ENCODE measurements around the gene ESD. TPM values are rescaled to one million over a fixed set of nuclear protein-coding genes. Genes with fewer than 3 reads are reported as not detected.
"Not testable (repeated sequence)": the region's sequence is repeated elsewhere in the genome, so short reads cannot be mapped to it uniquely, and the experiment has no call there.

The ESD gene
- polyA plus RNA-seq, 4 donors, result 108 to 181 (median 119) TPM

- DNase-seq (no peak), FAIRE-seq (no peak)
These were observed 33.5 kb upstream of the ESD start for GRCh38 chr13:46830405-46831005.

GRCh38 chr13:46822551-46822950, 25.6 kb upstream of the ESD start:
- DNase-seq, result no peak
- no peaks in the 10 kb centered on the region for H3K27me3 ChIP-seq (ENCODE audit: control insufficient read depth in 3 of 3, insufficient read depth in 3 of 3, low read length in 3 of 3)
- no peak overlapping the region for H3K4me3 ChIP-seq (ENCODE audit: low read depth in 1 of 3, low read length in 3 of 3)
- FAIRE-seq, result no peak
- H3K36me3 ChIP-seq (ENCODE audit: control insufficient read depth in 3 of 3, insufficient read depth in 2 of 3, low read depth in 1 of 3, low read length in 3 of 3), result no peaks in the 10 kb centered on the region
- no peak overlapping the region for H3K27ac ChIP-seq (ENCODE audit: low read depth in 1 of 3, low read length in 2 of 3)
- H3K4me1 ChIP-seq (ENCODE audit: control insufficient read depth in 3 of 3, insufficient read depth in 2 of 3, low read depth in 1 of 3, low read length in 2 of 3), result no peaks in the 10 kb centered on the region
- WGBS, 3 donors, result 76 to 88% (median 77%) methylated on average over 2 of the region's 2 CpGs
- H3K9me3 ChIP-seq (ENCODE audit: control insufficient read depth in 2 of 2, insufficient read depth in 1 of 2, low read depth in 1 of 2, low read length in 1 of 2), result no peaks in the 10 kb centered on the region

More at GRCh38 chr13:46830405-46831005, 33.5 kb upstream of the ESD start:
- Histone ChIP-seq H3K27me3 (ENCODE audit: control insufficient read depth in 3 of 3, insufficient read depth in 3 of 3, low read length in 3 of 3) (no peaks in the 10 kb centered on the region), H3K36me3 (ENCODE audit: control insufficient read depth in 3 of 3, insufficient read depth in 2 of 3, low read depth in 1 of 3, low read length in 3 of 3) (no peaks in the 10 kb centered on the region), H3K9me3 (ENCODE audit: control insufficient read depth in 2 of 2, insufficient read depth in 1 of 2, low read depth in 1 of 2, low read length in 1 of 2) (no peaks in the 10 kb centered on the region), H3K27ac (ENCODE audit: low read depth in 1 of 3, low read length in 2 of 3) (no peak overlapping the region), H3K4me3 (ENCODE audit: low read depth in 1 of 3, low read length in 3 of 3) (no peak overlapping the region), H3K4me1 (ENCODE audit: control insufficient read depth in 3 of 3, insufficient read depth in 2 of 3, low read depth in 1 of 3, low read length in 2 of 3) (no peaks in the 10 kb centered on the region)

GRCh38 chr13:46817838-46818476, 21.0 kb upstream of the ESD start:
- DNase-seq (no peak), FAIRE-seq (no peak)
- Histone ChIP-seq H3K27ac (ENCODE audit: low read depth in 1 of 3, low read length in 2 of 3) (no peak overlapping the region), H3K4me3 (ENCODE audit: low read depth in 1 of 3, low read length in 3 of 3) (no peak overlapping the region), H3K36me3 (ENCODE audit: control insufficient read depth in 3 of 3, insufficient read depth in 2 of 3, low read depth in 1 of 3, low read length in 3 of 3) (no peaks in the 10 kb centered on the region), H3K27me3 (ENCODE audit: control insufficient read depth in 3 of 3, insufficient read depth in 3 of 3, low read length in 3 of 3) (no peaks in the 10 kb centered on the region), H3K9me3 (ENCODE audit: control insufficient read depth in 2 of 2, insufficient read depth in 1 of 2, low read depth in 1 of 2, low read length in 1 of 2) (no peaks in the 10 kb centered on the region), H3K4me1 (ENCODE audit: control insufficient read depth in 3 of 3, insufficient read depth in 2 of 3, low read depth in 1 of 3, low read length in 2 of 3) (no peaks in the 10 kb centered on the region)
- WGBS, 3 donors, result 82 to 87% (median 86%) methylated on average over 13 of the region's 13 CpGs

- no peak overlapping the region for H3K27ac ChIP-seq (ENCODE audit: low read depth in 1 of 3, low read length in 2 of 3)
- H3K36me3 ChIP-seq (ENCODE audit: control insufficient read depth in 3 of 3, insufficient read depth in 2 of 3, low read depth in 1 of 3, low read length in 3 of 3), result no peaks in the 10 kb centered on the region
- no peaks in the 10 kb centered on the region for H3K4me1 ChIP-seq (ENCODE audit: control insufficient read depth in 3 of 3, insufficient read depth in 2 of 3, low read depth in 1 of 3, low read length in 2 of 3)
- H3K9me3 ChIP-seq (ENCODE audit: control insufficient read depth in 2 of 2, insufficient read depth in 1 of 2, low read depth in 1 of 2, low read length in 1 of 2), result no peaks in the 10 kb centered on the region
- WGBS, 3 donors, result 65 to 76% (median 66%) methylated on average over 1 of the region's 1 CpG
- no peaks in the 10 kb centered on the region for H3K27me3 ChIP-seq (ENCODE audit: control insufficient read depth in 3 of 3, insufficient read depth in 3 of 3, low read length in 3 of 3)
- DNase-seq, result no peak
- no peak overlapping the region for H3K4me3 ChIP-seq (ENCODE audit: low read depth in 1 of 3, low read length in 3 of 3)
- FAIRE-seq, result no peak
These were observed 20.1 kb upstream of the ESD start for GRCh38 chr13:46817095-46817494.

- DNase-seq, result no peak
- H3K9me3 ChIP-seq (ENCODE audit: control insufficient read depth in 2 of 2, insufficient read depth in 1 of 2, low read depth in 1 of 2, low read length in 1 of 2), result no peaks in the 10 kb centered on the region
- no peaks in the 10 kb centered on the region for H3K36me3 ChIP-seq (ENCODE audit: control insufficient read depth in 3 of 3, insufficient read depth in 2 of 3, low read depth in 1 of 3, low read length in 3 of 3)
- no peak overlapping the region for H3K27ac ChIP-seq (ENCODE audit: low read depth in 1 of 3, low read length in 2 of 3)
- no peak for FAIRE-seq
- no peak overlapping the region for H3K4me3 ChIP-seq (ENCODE audit: low read depth in 1 of 3, low read length in 3 of 3)
- no peaks in the 10 kb centered on the region for H3K4me1 ChIP-seq (ENCODE audit: control insufficient read depth in 3 of 3, insufficient read depth in 2 of 3, low read depth in 1 of 3, low read length in 2 of 3)
- 66 to 82% (median 74%) methylated on average over 1 of the region's 1 CpG for WGBS, 3 donors
- no peaks in the 10 kb centered on the region for H3K27me3 ChIP-seq (ENCODE audit: control insufficient read depth in 3 of 3, insufficient read depth in 3 of 3, low read length in 3 of 3)
These were observed 19.4 kb upstream of the ESD start for GRCh38 chr13:46816371-46816770.

GRCh38 chr13:46812301-46812797, 15.4 kb upstream of the ESD start:
- H3K4me3 ChIP-seq (ENCODE audit: low read depth in 1 of 3, low read length in 3 of 3), result no peak overlapping the region
- no peaks in the 10 kb centered on the region for H3K27me3 ChIP-seq (ENCODE audit: control insufficient read depth in 3 of 3, insufficient read depth in 3 of 3, low read length in 3 of 3)
- FAIRE-seq (no peak), DNase-seq (no peak)
- H3K27ac ChIP-seq (ENCODE audit: low read depth in 1 of 3, low read length in 2 of 3), result no peak overlapping the region
- no peaks in the 10 kb centered on the region for H3K4me1 ChIP-seq (ENCODE audit: control insufficient read depth in 3 of 3, insufficient read depth in 2 of 3, low read depth in 1 of 3, low read length in 2 of 3)
- H3K9me3 ChIP-seq (ENCODE audit: control insufficient read depth in 2 of 2, insufficient read depth in 1 of 2, low read depth in 1 of 2, low read length in 1 of 2), result no peaks in the 10 kb centered on the region
- H3K36me3 ChIP-seq (ENCODE audit: control insufficient read depth in 3 of 3, insufficient read depth in 2 of 3, low read depth in 1 of 3, low read length in 3 of 3), result no peaks in the 10 kb centered on the region

GRCh38 chr13:46810440-46810839, 13.5 kb upstream of the ESD start:
- DNase-seq (no peak), FAIRE-seq (no peak)
- no peaks in the 10 kb centered on the region for H3K27me3 ChIP-seq (ENCODE audit: control insufficient read depth in 3 of 3, insufficient read depth in 3 of 3, low read length in 3 of 3)
- H3K4me3 ChIP-seq (ENCODE audit: low read depth in 1 of 3, low read length in 3 of 3), result no peak overlapping the region
- no peaks in the 10 kb centered on the region for H3K9me3 ChIP-seq (ENCODE audit: control insufficient read depth in 2 of 2, insufficient read depth in 1 of 2, low read depth in 1 of 2, low read length in 1 of 2)
- H3K4me1 ChIP-seq (ENCODE audit: control insufficient read depth in 3 of 3, insufficient read depth in 2 of 3, low read depth in 1 of 3, low read length in 2 of 3), result no peaks in the 10 kb centered on the region
- H3K36me3 ChIP-seq (ENCODE audit: control insufficient read depth in 3 of 3, insufficient read depth in 2 of 3, low read depth in 1 of 3, low read length in 3 of 3), result no peaks in the 10 kb centered on the region
- WGBS, 3 donors, result 86 to 94% (median 93%) methylated on average over 5 of the region's 5 CpGs
- H3K27ac ChIP-seq (ENCODE audit: low read depth in 1 of 3, low read length in 2 of 3), result no peak overlapping the region

GRCh38 chr13:46804921-46805320, 8.0 kb upstream of the ESD start:
- H3K36me3 ChIP-seq (ENCODE audit: control insufficient read depth in 3 of 3, insufficient read depth in 2 of 3, low read depth in 1 of 3, low read length in 3 of 3); FAIRE-seq; DNase-seq; H3K27me3 ChIP-seq (ENCODE audit: control insufficient read depth in 3 of 3, insufficient read depth in 3 of 3, low read length in 3 of 3); H3K27ac ChIP-seq (ENCODE audit: low read depth in 1 of 3, low read length in 2 of 3); H3K4me3 ChIP-seq (ENCODE audit: low read depth in 1 of 3, low read length in 3 of 3); H3K9me3 ChIP-seq (ENCODE audit: control insufficient read depth in 2 of 2, insufficient read depth in 1 of 2, low read depth in 1 of 2, low read length in 1 of 2); H3K4me1 ChIP-seq (ENCODE audit: control insufficient read depth in 3 of 3, insufficient read depth in 2 of 3, low read depth in 1 of 3, low read length in 2 of 3): not testable (repeated sequence)
- WGBS, 3 donors, result 66 to 78% (median 75%) methylated on average over 1 of the region's 1 CpG

GRCh38 chr13:46804391-46804815, 7.4 kb upstream of the ESD start:
- FAIRE-seq, result no peak
- no peak for DNase-seq
- H3K36me3 ChIP-seq (ENCODE audit: control insufficient read depth in 3 of 3, insufficient read depth in 2 of 3, low read depth in 1 of 3, low read length in 3 of 3), result no peaks in the 10 kb centered on the region
- H3K4me1 ChIP-seq (ENCODE audit: control insufficient read depth in 3 of 3, insufficient read depth in 2 of 3, low read depth in 1 of 3, low read length in 2 of 3), result peaks cover 0 to 3% (median 0%) of the 10 kb centered on the region in 3 donors
- WGBS, 3 donors, result 92 to 97% (median 95%) methylated on average over 3 of the region's 3 CpGs
- H3K27ac ChIP-seq (ENCODE audit: low read depth in 1 of 3, low read length in 2 of 3), result no peak overlapping the region
- no peaks in the 10 kb centered on the region for H3K9me3 ChIP-seq (ENCODE audit: control insufficient read depth in 2 of 2, insufficient read depth in 1 of 2, low read depth in 1 of 2, low read length in 1 of 2)
- H3K27me3 ChIP-seq (ENCODE audit: control insufficient read depth in 3 of 3, insufficient read depth in 3 of 3, low read length in 3 of 3), result no peaks in the 10 kb centered on the region
- no peak overlapping the region for H3K4me3 ChIP-seq (ENCODE audit: low read depth in 1 of 3, low read length in 3 of 3)

Measured in small intestine (tissue), 7 donors.